NCI-H2107 treated with DMSO at 0.1 percent for 48 hours (cell line): ENCODE data around the gene C1orf159.
"Not testable (repeated sequence)": the region's sequence is repeated elsewhere in the genome, so short reads cannot be mapped to it uniquely, and the experiment has no call there.

Experiments used
- DNase-seq: peaks from one replicate; lab custom pipeline; 2025; ENCODE audit not compliant: unreplicated experiment; lab: John Stamatoyannopoulos, UW

C1orf159 gene

DNA sequence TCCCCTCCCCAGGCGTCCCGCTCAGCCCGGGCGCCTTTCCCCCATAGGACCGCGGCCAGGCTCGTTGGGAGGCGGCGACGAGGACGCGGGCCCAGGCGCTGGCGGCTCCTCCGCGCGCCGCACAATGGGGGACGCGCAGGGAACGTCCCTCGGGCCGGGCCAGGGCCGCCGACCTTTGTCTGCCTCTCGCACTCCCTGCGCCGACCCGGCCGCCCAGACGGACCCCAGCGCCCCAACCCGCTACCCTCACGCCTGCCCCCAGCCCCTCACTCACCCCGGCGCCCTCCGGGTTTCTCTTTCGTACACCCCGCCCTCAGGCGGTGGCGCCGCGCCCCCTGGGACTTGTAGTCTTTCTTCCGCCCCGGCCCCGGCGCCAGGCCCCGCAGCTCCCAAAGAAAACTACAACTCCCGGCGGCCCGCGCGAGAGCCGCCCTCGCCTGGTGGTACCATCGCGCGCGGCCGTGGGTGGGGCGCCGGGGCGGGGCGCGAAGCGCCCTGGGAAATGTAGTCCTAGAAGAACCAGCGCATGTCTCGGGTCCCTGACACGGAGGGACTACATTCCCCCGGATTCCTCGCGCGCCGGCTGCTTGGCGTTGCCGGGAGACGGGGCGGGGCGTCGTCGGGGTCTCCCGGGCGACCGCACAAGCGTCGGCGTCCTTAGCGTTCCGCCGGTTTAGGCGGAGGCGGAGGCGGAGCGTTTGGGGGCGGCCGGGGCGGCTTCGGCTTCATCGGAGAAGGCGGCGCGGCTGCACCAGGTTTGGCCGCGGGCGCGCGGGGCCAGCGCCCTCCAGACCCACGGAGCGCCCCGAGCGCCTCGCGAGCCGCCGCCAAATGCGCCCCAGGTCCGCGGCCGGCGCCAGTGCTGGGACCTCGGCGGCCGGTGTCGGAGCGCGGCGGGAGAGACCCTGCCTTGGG lies at the start of gene C1orf159:
TSS of gene C1orf159 (minus strand) at position 304 of the 915 bp plus-strand sequence. CDS start 24,546 bp downstream, outside the sequence.
- DNase-seq, result no peak

DNA sequence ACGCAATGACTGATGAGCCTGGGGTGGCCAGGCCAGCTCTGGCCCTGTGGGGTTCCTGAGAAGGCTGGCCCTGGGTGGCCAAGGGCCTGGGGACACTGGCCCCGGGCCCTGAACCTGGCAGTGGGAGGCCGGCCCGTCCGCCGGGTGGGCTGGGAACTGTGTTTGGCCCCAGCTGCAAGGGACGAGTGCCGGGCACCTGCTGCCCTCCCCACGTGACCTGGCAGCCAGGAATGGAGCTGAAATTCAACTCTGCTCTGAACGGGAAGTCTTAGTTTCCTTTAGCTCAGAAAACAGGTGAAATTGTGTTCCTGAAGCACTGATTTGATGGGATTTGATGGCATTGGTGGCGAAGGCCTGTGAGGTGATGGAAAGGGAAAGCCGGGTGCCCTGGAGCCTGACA lies 49.6 kb upstream of the C1orf159 start:
- no peak for DNase-seq

GRCh38 chr1:1164701-1165451 lies 49.0 kb upstream of the C1orf159 start:
- DNase-seq, result no peak

GRCh38 chr1:1164361-1164700 lies 48.4 kb upstream of the C1orf159 start:
- DNase-seq, result no peak

- DNase-seq, result no peak
Measured at GRCh38 chr1:1163538-1164070, 47.7 kb upstream of the C1orf159 start.

- DNase-seq, result peak; percentile 29
Measured at GRCh38 chr1:1162597-1163537, 47.0 kb upstream of the C1orf159 start.

DNA sequence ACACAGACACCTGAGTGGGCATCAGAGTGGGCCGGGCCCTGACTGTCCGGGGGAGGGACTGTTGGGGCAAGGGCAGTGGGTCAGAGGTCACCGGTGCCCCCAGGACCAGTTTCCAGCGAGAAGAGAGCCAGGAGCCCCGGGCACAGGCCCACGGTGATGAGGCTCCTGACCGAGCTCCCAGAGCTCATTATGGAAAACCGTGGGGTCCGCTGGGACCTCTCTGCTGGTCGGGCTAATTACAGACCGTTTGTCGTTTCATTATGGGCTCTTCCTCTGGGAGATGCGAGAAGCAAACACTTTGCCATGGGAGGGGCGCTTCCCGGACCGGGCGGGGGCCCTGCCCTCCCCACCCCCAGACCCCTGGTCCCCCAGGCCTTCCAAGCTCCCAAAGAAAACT lies 45.8 kb upstream of the C1orf159 start:
- no peak for DNase-seq

GRCh38 chr1:1161078-1161682 lies 45.3 kb upstream of the C1orf159 start:
- DNase-seq, result no peak

GRCh38 chr1:1160281-1160930 lies 44.5 kb upstream of the C1orf159 start:
- no peak for DNase-seq

DNA sequence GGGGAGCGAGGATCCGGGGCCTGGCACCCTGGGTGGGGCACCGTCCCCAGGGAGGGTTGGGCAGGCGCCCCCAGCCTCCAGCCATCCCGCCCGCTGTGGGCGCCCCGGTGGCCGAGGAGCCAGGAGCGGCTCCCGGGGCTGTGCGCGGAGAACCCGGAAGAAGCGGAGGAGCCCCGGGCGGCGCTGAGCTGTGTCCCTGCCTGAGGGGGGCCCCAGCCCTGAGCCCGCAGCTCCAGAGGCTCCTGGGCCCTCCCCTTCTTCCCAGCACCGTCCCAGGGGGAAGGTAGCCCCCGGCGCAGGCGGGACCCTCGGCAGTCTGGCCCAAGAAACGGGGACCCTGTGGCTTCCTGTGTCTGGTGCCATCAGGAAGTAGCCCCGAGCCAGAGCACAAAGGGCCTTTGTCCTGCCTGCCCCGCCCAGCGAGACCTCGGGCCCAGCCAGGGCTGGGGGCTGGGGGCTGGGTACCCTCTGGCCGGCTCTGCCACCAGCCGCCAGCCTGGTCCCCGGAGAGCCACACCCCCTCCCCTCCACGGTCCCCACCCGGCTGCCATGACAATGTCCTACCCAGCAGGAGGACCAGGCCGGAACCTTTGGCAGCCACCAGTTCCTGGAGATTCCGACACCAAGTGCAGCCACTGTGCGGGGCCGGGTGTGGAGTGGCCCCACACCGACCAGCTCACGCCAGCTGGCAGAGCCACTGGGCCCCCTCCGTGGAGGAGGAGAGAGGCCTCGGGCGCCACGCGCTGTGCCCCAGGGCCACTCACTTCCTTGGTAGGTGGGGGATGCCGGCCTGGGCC lies 42.2 kb upstream of the C1orf159 start:
- no peak for DNase-seq

- no peak for DNase-seq
Measured at GRCh38 chr1:1157426-1157913, 41.6 kb upstream of the C1orf159 start.

GRCh38 chr1:1157033-1157365 lies 41.1 kb upstream of the C1orf159 start:
- DNase-seq, result no peak

DNA sequence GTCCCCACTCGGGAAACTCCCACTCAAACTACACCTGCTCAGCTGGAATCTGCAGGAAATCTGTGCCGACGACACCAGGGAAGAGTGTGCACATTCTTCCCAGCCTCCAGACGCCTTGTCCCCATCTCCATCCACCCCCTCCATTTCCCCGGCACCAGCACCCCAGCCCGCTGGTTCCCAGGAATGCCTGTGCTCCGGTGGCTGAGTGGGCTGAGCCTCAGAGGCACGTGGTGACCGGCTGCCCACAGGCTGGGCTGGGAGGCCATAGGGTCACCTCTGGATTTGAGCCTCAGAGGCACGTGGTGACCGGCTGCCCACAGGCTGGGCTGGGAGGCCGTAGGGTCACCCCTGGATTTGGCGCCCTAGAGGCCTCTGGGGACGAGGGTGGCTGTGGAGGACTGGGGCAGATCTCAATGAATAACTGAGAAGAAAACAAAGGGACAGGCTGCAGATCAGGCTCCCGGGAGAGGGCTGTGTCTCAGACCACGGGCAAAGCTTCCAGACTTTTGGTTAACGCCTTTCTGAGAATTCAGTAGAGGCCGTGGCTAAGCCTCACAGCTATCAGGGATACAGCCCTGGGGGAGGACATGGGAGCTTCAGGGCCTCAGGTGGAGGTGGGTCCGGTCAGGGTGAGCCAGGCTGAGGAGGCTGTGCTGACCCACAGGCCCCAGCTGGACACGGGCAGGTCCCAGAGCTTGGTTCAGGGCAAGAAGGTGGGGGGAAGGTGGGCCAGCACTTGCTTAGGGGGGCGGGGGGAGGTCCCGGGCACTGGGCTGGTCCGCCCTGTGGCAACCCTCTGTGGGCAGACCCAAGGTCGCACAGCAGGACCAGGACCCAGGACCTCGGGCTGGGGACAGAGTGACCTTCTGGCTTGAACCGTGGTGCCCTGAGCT lies 40.5 kb upstream of the C1orf159 start:
- DNase-seq, result no peak

GRCh38 chr1:1155258-1155657 lies 39.4 kb upstream of the C1orf159 start:
- DNase-seq, result no peak

GRCh38 chr1:1153874-1154273 lies 38.0 kb upstream of the C1orf159 start:
- no peak for DNase-seq

- not testable (repeated sequence) for DNase-seq
Measured at GRCh38 chr1:1153215-1153614, 37.3 kb upstream of the C1orf159 start.

GRCh38 chr1:1152431-1152830 lies 36.5 kb upstream of the C1orf159 start:
- not testable (repeated sequence) for DNase-seq

DNA sequence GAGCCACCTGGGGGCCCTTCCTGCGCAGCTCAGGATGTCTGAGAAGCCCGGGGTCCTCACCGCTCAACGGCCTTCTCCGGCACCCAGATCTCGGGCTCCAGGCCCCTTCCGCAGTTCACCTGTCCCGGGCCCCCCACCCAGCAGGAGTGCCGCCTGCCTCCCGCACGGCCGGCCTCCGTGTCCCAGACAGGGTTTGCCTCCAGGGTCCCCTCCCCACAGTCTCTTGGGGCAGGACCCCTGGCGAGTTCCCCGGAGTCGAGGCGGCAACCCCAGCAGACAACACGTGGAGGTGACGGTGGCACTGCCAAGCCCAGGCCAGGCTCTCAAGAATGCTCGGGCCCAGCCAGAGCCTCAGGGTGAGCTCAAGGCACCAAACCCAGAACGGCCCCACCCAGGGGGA lies 35.4 kb upstream of the C1orf159 start:
- no peak for DNase-seq
